CD1c-positive myeloid dendritic cell (primary cell): ENCODE measurements around the gene RIPOR3.
A peak's percentile ranks its signal among the peaks of the same experiment; 100 is the strongest.
"Not testable (repeated sequence)": the region's sequence is repeated elsewhere in the genome, so short reads cannot be mapped to it uniquely, and the experiment has no call there.

Experiments used
- DNase-seq: peaks from one replicate; pipeline ENCODE4 v3.0.0-alpha.2; 2016; ENCODE audit errors: extremely low spot score

The RIPOR3 gene

DNA sequence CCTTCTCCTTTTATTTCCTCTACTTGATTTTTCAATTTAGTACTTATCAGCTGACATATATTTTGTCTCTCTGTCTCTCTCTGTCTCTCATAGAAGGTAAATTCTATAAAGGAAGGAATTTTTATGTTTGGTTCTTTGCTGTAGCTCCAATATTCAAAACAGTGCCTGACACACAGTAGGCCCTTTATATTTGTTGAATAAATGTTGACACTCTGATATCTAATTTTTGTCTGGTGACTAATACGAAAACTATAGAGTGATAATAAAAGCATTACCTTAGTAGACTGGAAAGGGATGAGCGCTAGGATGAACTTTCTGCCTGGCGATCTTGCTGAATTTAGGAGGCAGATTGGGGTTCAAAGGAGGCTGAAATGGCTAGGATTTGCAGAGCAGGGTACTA, 138.4 kb downstream of the RIPOR3 start:
- no peak for DNase-seq

DNA sequence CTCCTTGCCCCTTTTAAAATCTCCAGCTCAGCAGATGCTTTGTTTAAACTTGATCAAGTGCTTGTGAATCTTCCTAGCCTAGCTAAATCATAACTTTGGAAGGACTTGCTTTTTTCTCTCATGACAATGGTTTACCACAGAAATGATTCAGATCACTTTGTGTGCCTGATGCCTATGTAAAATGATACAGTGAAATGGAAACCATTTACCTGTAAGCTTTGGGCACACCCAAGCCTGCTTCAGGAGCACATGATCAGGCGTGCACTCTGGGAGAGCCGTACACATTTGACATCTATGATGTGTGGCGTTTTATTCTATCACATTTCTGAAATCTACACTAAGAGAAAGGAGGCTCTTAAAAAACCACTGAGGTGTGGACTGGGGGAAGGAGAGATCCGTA, 140.1 kb downstream of the RIPOR3 start:
- DNase-seq: no peak

DNA sequence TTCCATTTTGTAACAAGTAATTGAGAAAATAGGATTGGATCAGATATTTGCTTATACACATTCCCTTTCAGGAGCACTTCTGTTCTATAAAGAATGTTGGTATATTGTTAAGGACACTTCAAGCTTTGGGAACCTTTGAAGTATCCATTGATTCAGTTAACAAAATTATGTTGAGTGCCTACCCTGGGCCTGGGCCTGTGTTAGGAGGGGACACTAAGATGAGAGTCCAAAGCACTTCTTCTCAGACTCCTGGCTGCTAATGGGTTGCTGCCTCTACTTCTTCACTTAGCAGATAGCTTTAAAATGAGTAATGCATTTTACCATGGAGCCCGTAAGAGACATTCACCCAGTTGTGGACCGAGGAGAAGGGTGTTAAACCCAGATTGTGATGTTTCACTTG, 140.8 kb downstream of the RIPOR3 start:
- DNase-seq: no peak

DNA sequence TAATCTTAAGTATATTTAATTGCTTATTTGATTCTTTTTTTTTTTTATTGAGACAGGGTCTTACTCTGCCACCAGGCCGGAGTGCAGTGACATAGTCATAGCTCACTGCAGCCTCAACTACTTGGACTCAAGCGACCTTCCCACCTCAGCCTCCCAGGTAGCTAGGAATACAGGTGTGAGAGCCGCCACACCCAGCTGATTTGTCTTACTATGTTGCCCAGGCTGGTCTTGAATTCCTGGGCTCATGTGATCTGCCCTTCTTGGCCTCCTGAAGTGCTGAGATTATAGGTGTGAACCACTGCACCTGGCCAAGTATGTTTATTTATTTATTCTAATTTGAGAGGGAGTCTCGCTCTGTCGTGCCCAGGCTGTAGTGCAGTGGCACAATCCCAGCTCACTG, 142.9 kb downstream of the RIPOR3 start:
- no peak for DNase-seq

DNA sequence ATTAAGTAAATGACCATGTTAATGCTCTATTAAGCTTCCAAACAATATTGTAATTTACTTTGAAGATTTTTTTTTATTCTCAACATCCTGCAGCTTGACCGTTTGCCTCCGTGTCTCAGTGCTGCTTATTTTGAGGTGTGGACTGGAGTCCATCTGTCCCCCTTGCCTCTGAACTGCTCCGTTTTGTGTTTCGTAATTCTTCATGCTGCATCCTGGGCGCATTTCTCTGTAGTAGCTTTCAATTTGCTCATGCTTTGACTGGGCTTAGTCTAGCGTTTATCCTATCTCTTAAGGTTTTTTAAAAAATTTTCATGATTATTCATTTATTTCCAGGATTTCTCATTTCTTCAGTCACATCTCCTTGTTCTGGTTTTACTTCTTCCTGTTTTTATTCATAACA, 143.4 kb downstream of the RIPOR3 start:
- DNase-seq: no peak

DNA sequence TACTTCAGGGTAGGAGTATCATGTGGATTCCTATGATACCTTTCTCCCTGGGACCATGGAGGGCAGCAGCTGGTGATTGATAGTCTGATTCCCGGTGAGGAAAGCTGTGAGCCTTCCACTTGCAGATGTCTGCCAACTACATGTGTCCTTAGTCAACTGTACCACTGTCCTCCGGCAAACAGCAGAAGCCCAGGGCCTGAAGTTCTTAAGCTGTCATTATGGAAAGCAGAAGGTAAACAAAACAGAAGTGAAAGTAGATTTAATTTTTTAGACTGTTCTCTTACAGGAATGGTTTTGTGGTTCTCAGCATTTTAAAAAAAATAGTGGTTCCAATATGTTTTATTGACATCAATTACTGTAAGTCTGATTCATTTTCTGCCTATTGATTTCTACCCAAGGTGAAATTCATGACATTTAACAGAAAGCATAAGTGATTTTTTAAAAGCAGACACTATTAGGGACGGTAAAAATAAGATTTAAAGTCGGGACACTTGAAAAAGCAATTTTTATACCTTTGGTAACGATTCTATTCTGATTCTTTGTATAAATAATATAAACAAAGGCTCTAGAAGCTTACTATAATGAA, 144.5 kb downstream of the RIPOR3 start:
- peak; percentile 62 for DNase-seq

DNA sequence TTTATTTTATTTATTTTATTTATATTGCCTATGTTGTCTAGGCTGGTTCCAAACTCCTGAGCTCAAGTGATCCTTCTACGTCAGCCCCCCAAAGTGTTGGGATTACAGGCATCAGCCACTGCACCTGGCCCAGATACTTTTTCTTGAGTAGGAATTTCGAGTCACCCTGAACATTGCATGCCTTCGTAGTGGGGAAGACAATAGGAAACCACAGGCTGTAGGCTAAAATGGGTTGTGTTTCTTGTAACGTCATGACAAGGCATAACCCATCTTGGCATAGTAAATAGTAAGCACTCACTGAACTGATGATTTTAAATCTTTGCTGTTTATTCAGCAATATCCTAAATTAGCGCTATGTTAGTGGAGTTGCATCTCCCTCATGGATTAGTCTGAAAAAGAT, 146.2 kb downstream of the RIPOR3 start:
- no peak for DNase-seq

DNA sequence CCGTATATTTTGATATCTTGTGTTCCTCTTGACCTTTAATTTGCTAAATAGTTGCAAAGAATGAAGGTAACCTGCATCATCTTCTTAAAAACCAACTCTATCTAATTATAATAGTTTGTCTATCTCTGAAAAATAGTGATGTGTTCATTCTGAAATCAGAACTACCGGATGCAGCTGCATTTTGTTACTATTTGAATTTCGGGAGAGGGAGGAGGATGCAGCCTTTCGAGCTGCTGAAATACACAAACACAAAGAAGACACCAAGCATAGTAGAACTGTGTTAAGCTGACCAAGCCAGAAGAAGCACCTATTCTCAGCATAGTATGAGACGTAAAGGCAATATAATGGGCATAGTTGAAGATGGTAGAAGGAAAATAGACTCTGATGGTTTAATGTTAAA, 148.0 kb downstream of the RIPOR3 start:
- DNase-seq: no peak

DNA sequence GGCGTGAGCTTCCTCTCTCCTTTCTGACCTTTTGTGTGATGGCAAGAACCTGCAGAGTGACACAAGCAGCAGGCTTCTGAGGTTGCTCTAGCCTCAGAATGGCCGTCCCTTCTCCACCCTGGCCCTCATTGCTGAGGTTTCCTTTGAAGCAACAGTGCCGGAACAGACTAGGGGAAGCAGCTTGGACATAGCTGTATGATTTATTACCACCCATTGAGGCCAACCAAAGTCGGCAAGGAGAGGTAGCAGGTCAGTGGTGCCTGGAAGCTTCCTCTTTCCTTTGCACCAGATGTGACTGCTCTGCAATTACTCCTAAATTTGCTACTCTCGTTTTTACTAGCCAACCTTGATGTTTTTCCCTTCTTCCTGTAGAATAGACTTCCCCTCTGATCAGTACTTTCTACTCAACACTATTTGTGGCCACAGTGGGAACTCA, 149.7 kb downstream of the RIPOR3 start:
- DNase-seq: peak; percentile 55

DNA sequence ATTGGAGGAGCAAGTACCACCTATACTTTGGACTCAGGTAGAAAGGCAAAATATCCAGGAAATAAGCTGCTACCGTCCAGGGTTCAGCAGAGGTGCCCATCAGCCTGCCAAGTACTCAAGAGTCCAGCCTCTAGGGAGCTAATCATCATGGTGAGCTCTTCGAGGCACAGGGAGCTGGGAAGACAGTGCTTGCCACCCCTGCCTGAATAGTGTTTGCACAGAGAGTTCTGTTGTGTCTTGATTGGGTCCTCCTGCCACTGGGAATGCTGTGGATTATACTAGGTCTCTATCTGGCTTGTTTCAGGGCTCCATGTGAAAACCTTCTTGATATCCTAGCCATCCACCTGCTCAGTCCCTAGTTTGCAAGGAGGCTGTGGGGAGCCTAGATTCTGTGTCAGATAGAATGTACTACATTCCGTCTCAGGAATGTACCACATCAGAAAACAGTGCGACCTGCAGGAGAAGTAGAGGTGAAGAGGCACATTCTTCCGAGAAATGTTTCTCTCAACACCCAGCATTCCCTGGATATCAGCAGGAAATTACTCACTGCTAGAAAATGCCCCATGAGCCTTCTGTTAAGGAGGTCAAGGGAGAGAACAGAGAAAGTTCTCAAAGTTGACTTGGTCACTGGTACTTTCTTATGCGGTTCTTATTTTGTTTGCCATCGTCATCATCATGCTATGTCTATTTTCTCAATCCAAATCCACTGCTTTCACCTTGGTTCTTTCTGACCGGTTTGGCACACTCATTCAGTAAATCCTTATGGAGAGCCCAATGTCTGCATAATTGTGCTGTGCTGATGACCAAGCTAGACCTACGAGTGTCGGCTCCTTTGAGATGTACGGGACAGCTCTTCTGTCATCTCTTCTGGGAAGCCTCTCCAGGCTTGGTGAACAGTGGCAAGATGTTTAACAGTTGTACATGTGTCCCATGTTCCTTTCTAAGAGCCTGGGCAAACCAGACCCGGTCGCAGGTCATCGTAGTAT, 150.4 kb downstream of the RIPOR3 start:
- no peak for DNase-seq

DNA sequence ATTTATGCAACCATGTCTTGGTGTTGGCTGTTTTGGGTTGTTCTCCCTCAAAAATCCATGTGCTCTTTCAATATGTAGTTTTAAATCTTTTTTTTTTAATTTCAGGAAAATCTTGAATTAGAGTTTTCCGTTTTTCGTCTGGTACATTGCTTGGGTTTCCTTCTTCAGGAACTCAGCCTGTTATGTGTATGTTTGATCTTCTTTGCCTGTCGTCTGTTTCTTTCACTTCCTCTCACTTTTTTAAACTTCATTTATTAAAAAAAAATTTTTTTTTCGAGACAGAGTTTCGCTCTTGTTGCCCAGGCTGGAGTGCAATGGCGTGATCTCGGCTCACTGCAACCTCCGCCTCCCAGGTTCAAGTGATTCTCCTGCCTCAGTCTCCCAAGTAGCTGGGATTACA, 151.5 kb downstream of the RIPOR3 start:
- DNase-seq: not testable (repeated sequence)

DNA sequence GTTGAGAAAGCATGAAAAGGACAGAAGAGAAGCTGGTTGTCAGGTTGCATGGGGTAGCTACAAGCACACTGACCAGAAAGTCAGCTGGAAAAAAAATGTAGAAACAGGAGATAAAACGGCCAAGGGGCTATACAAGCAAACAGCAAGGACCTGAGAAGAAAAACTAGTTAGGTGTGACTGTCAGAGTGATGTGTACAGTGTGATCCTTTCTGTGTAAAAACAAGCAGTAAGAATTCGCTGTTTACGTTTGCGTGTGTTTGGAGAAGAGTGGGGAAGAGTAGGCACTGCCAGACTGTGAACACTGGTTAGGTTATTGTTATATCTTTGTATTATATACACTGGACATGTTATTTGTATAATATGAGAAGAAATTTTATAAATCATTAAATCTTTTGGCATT, 153.1 kb downstream of the RIPOR3 start:
- no peak for DNase-seq

DNA sequence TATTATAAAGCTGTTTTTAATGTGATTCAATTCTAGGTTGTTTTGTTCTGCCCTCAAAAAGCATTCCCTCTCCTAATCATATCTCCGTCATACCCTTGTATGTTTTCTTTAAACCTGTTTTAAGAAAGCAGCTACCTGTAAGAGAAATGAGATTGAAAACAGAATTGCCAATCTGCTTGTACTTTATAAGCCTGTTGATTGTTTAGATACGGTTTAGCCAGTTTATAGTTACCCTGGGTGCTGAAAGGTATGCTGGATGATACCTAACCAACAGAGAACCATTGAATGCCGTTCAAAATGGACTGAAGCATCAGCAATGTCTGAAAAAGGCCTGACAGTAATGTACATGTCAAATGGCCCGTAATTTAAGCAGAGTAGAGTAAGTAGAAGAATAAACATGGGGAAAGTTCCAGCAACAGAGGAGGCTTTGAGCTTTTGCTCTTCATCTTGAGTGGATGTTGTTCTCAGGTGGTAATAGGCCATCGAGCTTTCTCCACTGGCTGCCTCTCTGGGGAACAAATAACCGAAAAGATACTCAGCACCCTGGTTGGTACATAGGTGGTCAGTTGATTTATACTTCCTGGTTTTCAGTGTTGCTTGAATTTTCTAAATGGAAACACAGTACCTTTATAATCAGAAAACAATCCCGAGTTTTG, 153.7 kb downstream of the RIPOR3 start:
- DNase-seq: no peak

DNA sequence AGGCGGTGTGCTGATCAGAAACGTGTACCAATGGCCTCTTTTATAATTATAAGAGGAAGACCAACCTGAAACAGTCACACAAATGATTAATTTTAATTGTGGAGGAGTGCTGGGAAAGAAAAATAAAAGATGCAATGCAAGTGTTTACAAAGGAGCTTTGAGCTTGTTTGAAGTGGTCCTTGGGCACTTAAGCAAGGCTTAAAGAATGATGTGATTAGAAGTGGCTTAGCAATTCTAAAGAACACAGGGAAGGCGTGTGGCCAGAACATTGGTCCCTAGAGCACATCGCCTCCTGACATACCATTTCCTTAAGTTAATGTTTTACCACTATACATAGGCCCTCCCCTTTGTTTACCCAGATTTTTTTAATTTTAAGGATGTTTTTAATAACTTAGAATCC, 155.0 kb downstream of the RIPOR3 start:
- DNase-seq: no peak
